ENCODE data around the gene TPM2. TPM values are rescaled to one million over a fixed set of nuclear protein-coding genes. Genes with fewer than 3 reads are reported as not detected.
A peak's percentile ranks its signal among the peaks of the same experiment; 100 is the strongest.

Gene TPM2
- total and polyA plus RNA-seq, 9 of the 15 experiments (the other 6 are each of a cell fraction or from before 2014, with no cell fraction given), result 0.28 to 16.1 (median 4.5) TPM

DNA sequence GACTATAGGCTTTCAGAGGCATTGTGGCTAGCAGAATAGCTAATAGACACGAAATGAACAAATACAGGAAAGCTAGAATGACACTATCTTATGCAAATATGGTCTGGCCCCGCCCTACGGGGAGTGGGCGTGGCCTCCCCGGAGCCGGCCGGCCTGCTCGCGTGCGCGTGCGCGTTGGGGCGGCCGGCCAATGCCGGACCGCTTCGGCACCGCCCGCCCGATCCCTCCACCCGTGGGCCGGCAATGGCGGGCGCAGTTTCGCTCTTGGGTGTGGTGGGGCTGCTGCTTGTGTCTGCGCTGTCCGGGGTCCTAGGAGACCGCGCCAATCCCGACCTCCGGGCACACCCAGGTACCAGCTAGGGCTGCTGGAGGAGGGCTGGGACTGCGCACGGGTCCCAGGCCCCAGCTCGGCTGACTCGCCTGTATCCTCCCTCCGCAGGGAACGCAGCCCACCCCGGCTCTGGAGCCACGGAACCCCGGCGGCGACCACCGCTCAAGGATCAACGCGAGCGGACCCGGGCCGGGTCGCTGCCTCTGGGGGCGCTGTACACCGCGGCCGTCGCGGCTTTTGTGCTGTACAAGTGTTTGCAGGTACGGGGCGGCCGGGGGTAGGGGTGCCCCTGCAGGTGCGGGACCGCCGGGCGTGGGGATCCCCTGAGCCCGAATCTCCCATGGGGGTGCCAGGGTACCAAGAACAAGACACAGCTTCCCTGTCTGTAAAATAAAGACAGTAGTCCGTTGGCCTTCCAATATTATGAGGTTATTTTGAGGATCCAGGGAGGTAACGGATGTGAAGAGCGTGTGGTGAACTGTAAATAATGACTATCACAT is 31.4 kb downstream of the TPM2 start, which contains the start of gene CCDC107 (continued):
- TF ChIP-seq, protein P1, sequence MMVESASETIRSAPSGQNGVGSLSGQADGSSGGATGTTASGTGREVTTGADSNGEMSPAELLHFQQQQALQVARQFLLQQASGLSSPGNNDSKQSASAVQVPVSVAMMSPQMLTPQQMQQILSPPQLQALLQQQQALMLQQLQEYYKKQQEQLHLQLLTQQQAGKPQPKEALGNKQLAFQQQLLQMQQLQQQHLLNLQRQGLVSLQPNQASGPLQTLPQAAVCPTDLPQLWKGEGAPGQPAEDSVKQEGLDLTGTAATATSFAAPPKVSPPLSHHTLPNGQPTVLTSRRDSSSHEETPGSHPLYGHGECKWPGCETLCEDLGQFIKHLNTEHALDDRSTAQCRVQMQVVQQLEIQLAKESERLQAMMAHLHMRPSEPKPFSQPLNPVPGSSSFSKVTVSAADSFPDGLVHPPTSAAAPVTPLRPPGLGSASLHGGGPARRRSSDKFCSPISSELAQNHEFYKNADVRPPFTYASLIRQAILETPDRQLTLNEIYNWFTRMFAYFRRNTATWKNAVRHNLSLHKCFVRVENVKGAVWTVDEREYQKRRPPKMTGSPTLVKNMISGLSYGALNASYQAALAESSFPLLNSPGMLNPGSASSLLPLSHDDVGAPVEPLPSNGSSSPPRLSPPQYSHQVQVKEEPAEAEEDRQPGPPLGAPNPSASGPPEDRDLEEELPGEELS (CRISPR knock-in tag; IDR thresholded peaks at IDR 0.05; ENCODE audit: borderline replicate concordance), result no peak
- TF ChIP-seq CHAMP1 (IDR thresholded peaks at IDR 0.05), result no peak
- TF ChIP-seq MBD2 (IDR thresholded peaks at IDR 0.05; ENCODE audit: borderline replicate concordance, low read depth), result no peak
- no peak for TF ChIP-seq KDM4B (IDR thresholded peaks at IDR 0.05; ENCODE audit: borderline replicate concordance in 2 of 2, low read depth in 1 of 2)
- peak; percentile 37; the same call in 1 of the 2 replicates for TF ChIP-seq ELF2 (CRISPR knock-in tag; IDR thresholded peaks at IDR 0.05)
- TF ChIP-seq, protein P2, sequence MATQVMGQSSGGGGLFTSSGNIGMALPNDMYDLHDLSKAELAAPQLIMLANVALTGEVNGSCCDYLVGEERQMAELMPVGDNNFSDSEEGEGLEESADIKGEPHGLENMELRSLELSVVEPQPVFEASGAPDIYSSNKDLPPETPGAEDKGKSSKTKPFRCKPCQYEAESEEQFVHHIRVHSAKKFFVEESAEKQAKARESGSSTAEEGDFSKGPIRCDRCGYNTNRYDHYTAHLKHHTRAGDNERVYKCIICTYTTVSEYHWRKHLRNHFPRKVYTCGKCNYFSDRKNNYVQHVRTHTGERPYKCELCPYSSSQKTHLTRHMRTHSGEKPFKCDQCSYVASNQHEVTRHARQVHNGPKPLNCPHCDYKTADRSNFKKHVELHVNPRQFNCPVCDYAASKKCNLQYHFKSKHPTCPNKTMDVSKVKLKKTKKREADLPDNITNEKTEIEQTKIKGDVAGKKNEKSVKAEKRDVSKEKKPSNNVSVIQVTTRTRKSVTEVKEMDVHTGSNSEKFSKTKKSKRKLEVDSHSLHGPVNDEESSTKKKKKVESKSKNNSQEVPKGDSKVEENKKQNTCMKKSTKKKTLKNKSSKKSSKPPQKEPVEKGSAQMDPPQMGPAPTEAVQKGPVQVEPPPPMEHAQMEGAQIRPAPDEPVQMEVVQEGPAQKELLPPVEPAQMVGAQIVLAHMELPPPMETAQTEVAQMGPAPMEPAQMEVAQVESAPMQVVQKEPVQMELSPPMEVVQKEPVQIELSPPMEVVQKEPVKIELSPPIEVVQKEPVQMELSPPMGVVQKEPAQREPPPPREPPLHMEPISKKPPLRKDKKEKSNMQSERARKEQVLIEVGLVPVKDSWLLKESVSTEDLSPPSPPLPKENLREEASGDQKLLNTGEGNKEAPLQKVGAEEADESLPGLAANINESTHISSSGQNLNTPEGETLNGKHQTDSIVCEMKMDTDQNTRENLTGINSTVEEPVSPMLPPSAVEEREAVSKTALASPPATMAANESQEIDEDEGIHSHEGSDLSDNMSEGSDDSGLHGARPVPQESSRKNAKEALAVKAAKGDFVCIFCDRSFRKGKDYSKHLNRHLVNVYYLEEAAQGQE (IDR thresholded peaks at IDR 0.05; ENCODE audit: borderline replicate concordance), result peak; percentile 60; the same call in 1 of the 2 replicates
- TF ChIP-seq, protein P2 (CRISPR knock-in tag; IDR thresholded peaks at IDR 0.05; ENCODE audit: low read depth), result peak; percentile 76; the same call in 1 of the 2 replicates
- TF ChIP-seq KHSRP (IDR thresholded peaks at IDR 0.05), result no peak
- TF ChIP-seq RB1 (IDR thresholded peaks at IDR 0.05; ENCODE audit: low read depth), result peak; percentile 30
- peak; percentile 87 for TF ChIP-seq RBFOX2 (IDR thresholded peaks at IDR 0.05; ENCODE audit: low read depth, low read length)
- TF ChIP-seq ATF2 (CRISPR knock-in tag; IDR thresholded peaks at IDR 0.05), result no peak
